Measurements from ENCODE around the gene ITPKA. TPM values are rescaled to one million over a fixed set of nuclear protein-coding genes. Genes with fewer than 3 reads are reported as not detected.

Gene ITPKA
- total and polyA plus RNA-seq, 2 of the 13 experiments (the other 11 are each of a cell fraction or from before 2014, with no cell fraction given): 13.2 to 41.3 TPM

- Histone ChIP-seq H4K20me1 (ENCODE audit: insufficient read depth, low read length) (no peaks in the 10 kb centered on the region), H3K27ac (ENCODE audit: extremely low read length, insufficient read depth, low read length) (no peak overlapping the region), H2AFZ (ENCODE audit: low read length) (no peak overlapping the region), H3K9ac (ENCODE audit: insufficient read depth, low read depth, low read length) (no peak overlapping the region), H3K79me2 (ENCODE audit: insufficient read depth, low read length) (no peaks in the 10 kb centered on the region), H3K36me3 (replicated peaks in 1 of 2; ENCODE audit: control insufficient read depth in 1 of 2, insufficient read depth in 2 of 2, low read length in 2 of 2) (no peaks in the 10 kb centered on the region), H3K4me1 (ENCODE audit: insufficient read depth, low read length) (peaks cover 15% of the 10 kb centered on the region), H3K27me3 (ENCODE audit: control insufficient read depth in 1 of 2, insufficient read depth in 2 of 2, low read length in 2 of 2) (peaks cover 0 to 5% of the 10 kb centered on the region in 2 experiments; a peak in 1 of 5 replicates), H3K4me2 (ENCODE audit: low read depth, low read length) (no peak overlapping the region), H3K4me3 (replicated peaks in 1 of 3; ENCODE audit: insufficient read depth in 1 of 3, low read depth in 2 of 3, low read length in 3 of 3) (no peak overlapping the region), H3K9me3 (ENCODE audit: low read length) (no peaks in the 10 kb centered on the region)
- no TSS peak for BruUV-seq (replicated peaks)
- TF ChIP-seq KDM6A (CRISPR knock-in tag; IDR thresholded peaks at IDR 0.05; ENCODE audit: low read depth): no peak
- TF ChIP-seq KDM4B (CRISPR knock-in tag; IDR thresholded peaks at IDR 0.05): no peak
- TF ChIP-seq SALL2 (CRISPR knock-in tag; IDR thresholded peaks at IDR 0.05): no peak
- no peak for TF ChIP-seq MBNL3 (CRISPR knock-in tag; conservative IDR thresholded peaks at IDR 0.05)
- TF ChIP-seq ZNF768 (CRISPR knock-in tag; IDR thresholded peaks at IDR 0.05): no peak
- TF ChIP-seq MTF1 (CRISPR knock-in tag; IDR thresholded peaks at IDR 0.05): no peak
- no peak for TF ChIP-seq NR2C2 (CRISPR knock-in tag; IDR thresholded peaks at IDR 0.05; ENCODE audit: borderline replicate concordance)
- TF ChIP-seq HDAC6 (IDR thresholded peaks at IDR 0.05; ENCODE audit: low read depth, low read length): no peak
- TF ChIP-seq SRSF4 (IDR thresholded peaks at IDR 0.05; ENCODE audit: low read depth, low read length, poor library complexity, severe bottlenecking): no peak
- no peak for TF ChIP-seq ZBTB3 (CRISPR knock-in tag; IDR thresholded peaks at IDR 0.05; ENCODE audit: borderline replicate concordance, low read depth)
- no peak for TF ChIP-seq RORA (CRISPR knock-in tag; IDR thresholded peaks at IDR 0.05)
- TF ChIP-seq GFI1 (CRISPR knock-in tag; IDR thresholded peaks at IDR 0.05; ENCODE audit: borderline replicate concordance): no peak
- TF ChIP-seq ZFP41 (CRISPR knock-in tag; IDR thresholded peaks at IDR 0.05; ENCODE audit: borderline replicate concordance): no peak
- intact Hi-C loops (cut with micrococcal nuclease; ENCODE audit: unreplicated experiment): no loop called here
- ATAC-seq: no peak
- ChIA-PET POLR2A (interaction anchor here (1.0 kb wide), 1 partner anchor 20 kb away, joined by 3 read pairs; no protein-coding TSS in a partner anchor), CTCF (ENCODE audit: low intra/inter-chr PET ratio, low total read pairs) (no interaction called here)
- no peak for FAIRE-seq
- DNase-seq (ENCODE audit: low spot score): no peak
- in situ Hi-C loops (cut with HindIII; ENCODE audit: extremely low pct_ligation_motif_present, low pct_unique_long_range_greater_than_20kb): no loop called here
- WGBS (ENCODE audit: low lambda C conversion rate): 89% methylated on average over 36 of the region's 40 CpGs
Observed at GRCh38 chr15:41512940-41513505, 19.3 kb downstream of the ITPKA start.
